DOHH2 (cell line): ENCODE measurements around the gene OASL.

ENCODE experiments used
- EZH2phosphoT487 ChIP-seq: fragments of 200-600 bp; sonication (generic); IDR thresholded peaks from 2 replicates; pipeline ENCODE4 v1.6.1; 2017; ENCODE audit warnings: borderline replicate concordance, mild to moderate bottlenecking, antibody characterized with exemption, low read length, moderate library complexity, mixed read lengths
- TF ChIP-seq, protein P1 (sequence below): fragments of 200-600 bp; sonication (generic); IDR thresholded peaks from one replicate; pipeline ENCODE4 v1.5.1; 2014; ENCODE audit warnings: antibody characterized with exemption, mild to moderate bottlenecking, low read depth, low read length; ENCODE audit not compliant: poor library complexity, severe bottlenecking

DNA sequence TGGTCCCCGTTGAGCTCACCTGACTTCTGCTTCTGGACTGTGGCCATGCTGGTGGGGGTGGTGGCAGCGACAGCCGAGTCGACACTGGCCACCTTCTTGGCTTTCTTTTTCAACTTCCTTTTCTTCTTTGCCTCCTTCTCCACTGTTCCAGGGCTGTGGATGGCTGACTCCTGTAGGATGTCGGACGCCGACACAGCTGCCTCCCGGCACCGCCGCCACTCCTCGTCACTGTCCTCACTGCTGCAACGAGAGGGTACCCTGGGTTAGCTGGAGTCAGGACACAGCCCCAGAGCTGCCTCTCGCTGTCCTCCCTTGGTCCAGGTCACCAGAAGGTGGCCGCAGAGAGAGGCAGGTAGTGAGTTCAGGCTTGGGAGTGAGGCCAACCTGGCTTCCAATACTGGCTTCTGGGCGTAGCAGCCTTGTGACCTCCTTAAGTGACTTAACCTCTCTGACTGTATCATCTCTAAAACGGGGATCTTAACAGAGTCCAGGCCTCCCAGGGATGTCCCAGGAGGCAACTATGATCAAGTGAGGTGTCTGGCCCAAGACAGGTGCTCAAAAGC is 34.7 kb downstream of the OASL start:
- TF ChIP-seq, protein P1, sequence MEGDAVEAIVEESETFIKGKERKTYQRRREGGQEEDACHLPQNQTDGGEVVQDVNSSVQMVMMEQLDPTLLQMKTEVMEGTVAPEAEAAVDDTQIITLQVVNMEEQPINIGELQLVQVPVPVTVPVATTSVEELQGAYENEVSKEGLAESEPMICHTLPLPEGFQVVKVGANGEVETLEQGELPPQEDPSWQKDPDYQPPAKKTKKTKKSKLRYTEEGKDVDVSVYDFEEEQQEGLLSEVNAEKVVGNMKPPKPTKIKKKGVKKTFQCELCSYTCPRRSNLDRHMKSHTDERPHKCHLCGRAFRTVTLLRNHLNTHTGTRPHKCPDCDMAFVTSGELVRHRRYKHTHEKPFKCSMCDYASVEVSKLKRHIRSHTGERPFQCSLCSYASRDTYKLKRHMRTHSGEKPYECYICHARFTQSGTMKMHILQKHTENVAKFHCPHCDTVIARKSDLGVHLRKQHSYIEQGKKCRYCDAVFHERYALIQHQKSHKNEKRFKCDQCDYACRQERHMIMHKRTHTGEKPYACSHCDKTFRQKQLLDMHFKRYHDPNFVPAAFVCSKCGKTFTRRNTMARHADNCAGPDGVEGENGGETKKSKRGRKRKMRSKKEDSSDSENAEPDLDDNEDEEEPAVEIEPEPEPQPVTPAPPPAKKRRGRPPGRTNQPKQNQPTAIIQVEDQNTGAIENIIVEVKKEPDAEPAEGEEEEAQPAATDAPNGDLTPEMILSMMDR, result no peak
- no peak for TF ChIP-seq EZH2phosphoT487
